HUES6 (cell line): ENCODE results near the gene ATRX.
"Not testable (repeated sequence)": the region's sequence is repeated elsewhere in the genome, so short reads cannot be mapped to it uniquely, and the experiment has no call there.

ENCODE experiments used
- H3K27ac ChIP-seq: 2 replicates; pipeline ENCODE4 v1.7.0; 2013; ENCODE audit warnings: low read depth, mild to moderate bottlenecking, low read length, inconsistent platforms
- H3K27me3 ChIP-seq: 2 replicates; pipeline ENCODE4 v1.6.1; 2013; ENCODE audit warnings: low read length; ENCODE audit not compliant: control insufficient read depth, insufficient read depth
- H3K36me3 ChIP-seq: 2 replicates; pipeline ENCODE4 v1.6.1; 2013; ENCODE audit warnings: low read length; ENCODE audit not compliant: control insufficient read depth, insufficient read depth
- H3K4me1 ChIP-seq: 2 replicates; pipeline ENCODE4 v1.6.1; 2013; ENCODE audit warnings: low read length; ENCODE audit not compliant: control insufficient read depth, insufficient read depth
- H3K4me3 ChIP-seq: 2 replicates; pipeline ENCODE4 v1.5.1; 2013; ENCODE audit warnings: low read depth, low read length
- H3K9ac ChIP-seq: one replicate; pipeline ENCODE4 v1.6.1; 2013; ENCODE audit warnings: mild to moderate bottlenecking, low read length
- H3K9me3 ChIP-seq: 2 replicates; pipeline ENCODE4 v1.6.1; 2013; ENCODE audit warnings: low read depth, low read length; ENCODE audit not compliant: control insufficient read depth, insufficient read depth

Gene ATRX

DNA sequence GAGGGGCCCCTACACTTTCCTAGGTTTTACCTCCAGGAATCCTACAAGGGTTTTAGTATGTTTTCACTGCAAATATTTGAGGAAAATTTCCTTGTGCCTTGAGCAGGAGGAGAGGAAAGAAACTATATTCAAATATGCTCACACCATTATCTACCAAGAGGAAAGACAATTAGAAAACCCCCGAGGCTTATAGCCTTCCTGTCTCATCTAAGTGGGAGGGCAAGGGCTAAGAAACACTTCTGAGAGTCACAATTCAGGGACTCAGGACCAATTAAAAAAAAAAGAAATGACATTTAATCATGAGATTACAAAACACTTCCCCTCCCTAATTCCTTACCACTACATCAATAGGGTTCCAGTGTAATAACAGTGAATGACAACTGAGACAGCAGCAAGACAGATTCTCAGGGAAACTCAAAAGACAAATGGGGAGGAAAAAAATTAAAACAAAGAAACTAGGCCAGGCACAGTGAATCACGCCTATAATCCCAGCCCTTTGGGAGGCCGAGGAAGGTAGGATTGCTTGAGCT is 45.6 kb downstream of the ATRX start:
- Histone ChIP-seq H3K4me3 (no peak overlapping the region), H3K27ac (no peak overlapping the region), H3K36me3 (no peaks in the 10 kb centered on the region), H3K9ac (no peak overlapping the region), H3K27me3 (no peaks in the 10 kb centered on the region), H3K4me1 (peaks cover 10% of the 10 kb centered on the region; the same call in 1 of the 2 replicates), H3K9me3 (peaks cover 2% of the 10 kb centered on the region; the same call in 1 of the 2 replicates)

DNA sequence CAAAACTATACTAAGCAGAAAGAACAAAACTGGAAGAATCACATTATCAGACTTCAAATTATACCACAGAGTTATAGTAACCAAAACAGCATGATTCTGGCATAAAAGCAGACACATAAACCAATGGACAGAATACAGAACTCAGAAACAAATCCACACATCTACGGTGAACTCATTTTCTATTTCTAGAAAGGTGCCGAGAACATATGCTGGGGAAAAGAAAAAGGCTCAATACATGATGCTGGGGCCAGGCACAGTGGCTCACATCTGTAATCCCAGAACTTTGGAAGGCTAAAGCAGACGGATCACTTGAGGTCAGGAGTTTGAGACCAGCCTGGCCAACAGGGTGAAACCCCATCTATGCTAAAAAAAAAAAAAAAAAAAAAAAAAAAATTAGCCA is 52.7 kb downstream of the ATRX start:
- Histone ChIP-seq H3K4me1 (no peaks in the 10 kb centered on the region), H3K9ac (no peak overlapping the region), H3K9me3 (peaks cover 10% of the 10 kb centered on the region; the same call in 1 of the 2 replicates), H3K36me3 (no peaks in the 10 kb centered on the region), H3K4me3 (no peak overlapping the region), H3K27ac (no peak overlapping the region), H3K27me3 (no peaks in the 10 kb centered on the region)

DNA sequence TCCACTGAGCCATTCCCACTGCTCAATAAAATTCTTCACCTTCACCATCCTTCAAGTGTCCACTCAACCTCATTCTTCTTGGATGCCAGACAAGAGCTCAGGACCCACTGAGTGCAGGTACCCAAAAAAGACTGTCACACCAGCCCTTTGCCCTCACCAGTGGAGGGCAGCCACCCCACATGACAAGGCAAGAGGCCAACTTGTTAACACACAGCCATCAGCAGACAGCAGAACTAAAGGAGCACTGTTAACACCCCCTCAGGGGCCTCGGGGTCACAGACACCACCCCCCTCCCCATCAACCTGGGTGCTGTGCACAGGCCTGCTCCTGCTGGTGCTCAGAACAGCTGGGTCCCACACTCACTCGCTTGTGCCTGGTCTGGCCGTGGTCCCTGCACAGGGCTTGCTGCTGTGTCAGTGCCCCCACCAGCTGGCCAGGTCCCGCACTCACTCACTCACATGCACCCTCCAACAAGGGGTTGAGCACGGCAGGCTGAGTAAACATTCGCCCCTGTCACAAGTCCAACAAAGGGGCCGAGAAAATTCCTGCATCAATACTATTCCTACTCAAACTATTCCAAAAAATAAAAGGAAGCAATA is 54.1 kb downstream of the ATRX start:
- no peak overlapping the region for H3K4me3 ChIP-seq
- no peaks in the 10 kb centered on the region for H3K4me1 ChIP-seq
- H3K36me3 ChIP-seq, result no peaks in the 10 kb centered on the region
- peaks cover 14% of the 10 kb centered on the region; the same call in 1 of the 2 replicates for H3K9me3 ChIP-seq
- H3K27me3 ChIP-seq, result no peaks in the 10 kb centered on the region
- H3K27ac ChIP-seq, result no peak overlapping the region
- no peak overlapping the region for H3K9ac ChIP-seq

DNA sequence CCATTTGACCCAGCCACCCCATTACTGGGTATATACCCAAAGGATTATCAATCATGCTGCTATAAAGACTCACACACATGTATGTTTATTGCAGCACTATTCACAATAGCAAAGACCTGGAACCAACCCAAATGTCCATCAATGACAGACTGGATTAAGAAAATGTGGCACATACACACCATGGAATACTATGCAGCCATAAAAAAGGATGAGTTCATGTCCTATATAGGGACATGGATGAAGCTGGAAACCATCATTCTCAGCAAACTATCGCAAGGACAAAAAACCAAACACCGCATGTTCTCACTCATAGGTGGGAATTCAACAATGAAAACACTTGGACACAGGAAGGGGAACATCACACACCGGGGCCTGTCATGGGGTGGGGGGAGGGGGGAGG is 59.9 kb downstream of the ATRX start:
- peaks cover 14% of the 10 kb centered on the region for H3K9me3 ChIP-seq
- not testable (repeated sequence) for H3K27me3 ChIP-seq, H3K27ac ChIP-seq, H3K4me1 ChIP-seq, H3K36me3 ChIP-seq, H3K9ac ChIP-seq, H3K4me3 ChIP-seq

GRCh38 chrX:77723681-77724080 is 62.3 kb downstream of the ATRX start:
- Histone ChIP-seq H3K4me1 (no peaks in the 10 kb centered on the region), H3K27ac (no peak overlapping the region), H3K9me3 (peaks cover 14% of the 10 kb centered on the region), H3K4me3 (no peak overlapping the region), H3K9ac (no peak overlapping the region), H3K27me3 (no peaks in the 10 kb centered on the region), H3K36me3 (no peaks in the 10 kb centered on the region)

DNA sequence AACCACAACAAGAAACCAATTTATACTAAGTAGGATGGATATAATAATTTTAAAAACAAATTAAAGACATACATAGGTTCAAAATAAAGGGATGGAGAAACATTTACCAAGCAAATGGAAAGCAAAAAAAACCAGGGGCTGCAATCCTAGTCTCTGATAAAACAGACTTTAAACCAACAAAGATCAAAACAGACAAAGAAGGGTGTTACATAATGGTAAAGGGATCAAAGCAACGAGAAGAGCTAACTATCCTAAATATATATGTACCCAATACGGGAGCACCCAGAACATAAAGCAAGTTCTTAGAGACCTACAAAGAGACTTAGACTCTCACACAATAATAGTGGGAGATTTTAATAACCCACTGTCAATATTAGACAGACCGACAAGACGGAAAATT is 66.6 kb downstream of the ATRX start:
- Histone ChIP-seq H3K4me1 (no peaks in the 10 kb centered on the region), H3K27ac (no peak overlapping the region), H3K9ac (no peak overlapping the region), H3K9me3 (peaks cover 10% of the 10 kb centered on the region), H3K4me3 (no peak overlapping the region), H3K36me3 (peaks cover 14% of the 10 kb centered on the region), H3K27me3 (no peaks in the 10 kb centered on the region)

DNA sequence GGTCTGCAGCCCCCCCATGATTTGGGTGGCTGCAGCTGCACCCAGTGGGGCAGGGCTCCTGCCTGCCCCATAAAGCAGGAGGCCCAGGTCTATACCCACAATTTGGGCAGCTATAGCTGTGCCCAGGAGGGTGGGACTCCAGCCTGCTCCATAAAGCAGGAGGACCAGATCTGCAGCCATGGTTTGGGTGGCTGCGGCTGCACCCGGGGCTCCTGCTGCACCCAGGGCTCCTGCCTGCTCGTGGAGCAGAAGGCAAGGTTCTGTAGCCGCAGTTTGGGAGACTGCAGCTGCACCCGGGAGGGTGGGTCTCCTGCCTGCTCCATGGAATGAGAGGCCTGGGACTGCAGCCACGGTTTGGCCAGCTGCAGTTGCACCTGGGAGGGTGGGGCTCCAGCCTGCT is 81.1 kb downstream of the ATRX start:
- Histone ChIP-seq H3K4me3 (no peak overlapping the region), H3K36me3 (peaks cover 9% of the 10 kb centered on the region), H3K9me3 (peaks cover 12% of the 10 kb centered on the region; the same call in 1 of the 2 replicates), H3K27ac (no peak overlapping the region), H3K4me1 (no peaks in the 10 kb centered on the region), H3K9ac (no peak overlapping the region), H3K27me3 (no peaks in the 10 kb centered on the region)

- Histone ChIP-seq H3K27me3 (no peaks in the 10 kb centered on the region), H3K36me3 (peaks cover 24% of the 10 kb centered on the region), H3K4me3 (no peak overlapping the region), H3K27ac (no peak overlapping the region), H3K9ac (no peak overlapping the region), H3K9me3 (no peaks in the 10 kb centered on the region; the same call in 1 of the 2 replicates), H3K4me1 (no peaks in the 10 kb centered on the region)
Observed at GRCh38 chrX:77698242-77698641, 87.8 kb downstream of the ATRX start.

GRCh38 chrX:77694491-77694890 is 91.5 kb downstream of the ATRX start:
- H3K4me1 ChIP-seq, result no peaks in the 10 kb centered on the region
- no peak overlapping the region for H3K4me3 ChIP-seq
- H3K27me3 ChIP-seq, result no peaks in the 10 kb centered on the region
- no peaks in the 10 kb centered on the region; the same call in 1 of the 2 replicates for H3K9me3 ChIP-seq
- peaks cover 32% of the 10 kb centered on the region for H3K36me3 ChIP-seq
- no peak overlapping the region for H3K27ac ChIP-seq
- H3K9ac ChIP-seq, result no peak overlapping the region

DNA sequence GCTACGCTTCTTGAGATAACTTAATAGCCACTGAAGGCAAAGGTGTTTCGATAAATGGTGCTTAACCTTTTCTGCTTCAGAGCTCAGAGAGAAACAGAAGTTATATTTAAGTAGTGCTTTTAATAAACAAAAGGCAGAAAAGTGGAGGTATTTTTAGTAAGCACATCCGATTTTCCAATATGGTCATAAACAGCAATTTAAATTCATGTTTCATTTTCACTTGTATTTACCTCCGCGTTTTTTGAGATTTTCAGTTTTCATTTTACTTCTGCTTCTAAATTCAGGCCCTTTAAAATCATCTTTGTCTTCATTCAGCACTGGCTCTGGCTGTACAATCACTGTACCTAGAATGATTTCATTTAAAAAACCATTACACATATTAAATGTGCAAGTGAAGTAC is 92.4 kb downstream of the ATRX start:
- no peaks in the 10 kb centered on the region for H3K4me1 ChIP-seq
- no peak overlapping the region for H3K4me3 ChIP-seq
- no peaks in the 10 kb centered on the region; the same call in 1 of the 2 replicates for H3K9me3 ChIP-seq
- H3K9ac ChIP-seq, result no peak overlapping the region
- H3K27ac ChIP-seq, result no peak overlapping the region
- H3K36me3 ChIP-seq, result peaks cover 37% of the 10 kb centered on the region
- no peaks in the 10 kb centered on the region for H3K27me3 ChIP-seq

DNA sequence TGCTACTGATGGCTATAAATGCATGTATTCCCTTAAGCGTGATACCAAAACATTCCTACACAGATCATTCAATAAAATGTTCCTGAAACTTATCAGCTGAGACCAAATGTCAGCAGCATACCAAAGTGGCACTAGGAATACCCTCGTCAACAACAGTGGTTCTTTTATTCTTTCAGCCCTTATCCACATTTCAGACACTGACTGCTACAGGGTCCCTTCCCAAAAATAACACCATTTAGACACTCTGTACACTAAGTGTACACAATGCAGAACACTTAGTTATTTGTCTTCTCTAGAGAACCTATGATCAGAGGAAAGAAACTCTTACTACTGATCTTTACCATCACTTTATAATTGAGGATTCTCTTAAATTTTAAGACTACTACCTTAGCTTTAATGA is 94.1 kb downstream of the ATRX start:
- Histone ChIP-seq H3K4me3 (no peak overlapping the region), H3K9ac (no peak overlapping the region), H3K36me3 (peaks cover 35% of the 10 kb centered on the region), H3K27ac (no peak overlapping the region), H3K9me3 (no peaks in the 10 kb centered on the region), H3K27me3 (no peaks in the 10 kb centered on the region), H3K4me1 (no peaks in the 10 kb centered on the region)
